HG03354 (cell line): ENCODE data around the gene COL20A1.
"Not testable (repeated sequence)": the region's sequence is repeated elsewhere in the genome, so short reads cannot be mapped to it uniquely, and the experiment has no call there.

ENCODE experiments used
- ATAC-seq: cut with Tn5 transposase; IDR thresholded peaks from one replicate; pipeline ENCODE4 v1.9.1; 2021; ENCODE audit warnings: mild to moderate bottlenecking; ENCODE audit not compliant: unreplicated experiment, poor library complexity, severe bottlenecking

COL20A1 gene

DNA sequence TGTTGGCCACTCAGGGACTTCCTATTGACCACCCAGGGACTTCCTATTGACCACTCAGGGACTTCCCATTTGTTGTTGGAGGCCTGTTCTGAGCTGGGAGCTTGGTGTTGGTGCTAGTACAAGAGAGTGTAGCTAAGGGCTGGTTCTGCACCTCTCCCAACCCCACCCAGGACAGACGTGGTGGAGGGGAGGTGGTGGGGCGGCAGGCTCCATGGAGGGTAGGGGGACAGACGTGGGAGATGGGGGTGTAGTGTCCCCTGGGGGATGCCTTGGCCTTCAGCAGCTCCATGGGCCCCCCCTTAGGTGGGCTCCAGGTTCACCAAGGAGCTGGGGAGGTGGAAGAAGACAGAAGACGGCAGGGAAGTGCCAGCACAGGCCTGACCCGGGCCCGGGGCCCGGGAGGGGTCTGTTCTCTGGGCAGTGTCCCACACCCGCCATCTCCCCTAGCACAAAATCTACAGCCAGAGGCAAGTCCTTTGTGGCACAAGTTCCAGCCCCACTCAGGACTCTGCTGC, 34.3 kb downstream of the COL20A1 start:
- ATAC-seq, result no peak

DNA sequence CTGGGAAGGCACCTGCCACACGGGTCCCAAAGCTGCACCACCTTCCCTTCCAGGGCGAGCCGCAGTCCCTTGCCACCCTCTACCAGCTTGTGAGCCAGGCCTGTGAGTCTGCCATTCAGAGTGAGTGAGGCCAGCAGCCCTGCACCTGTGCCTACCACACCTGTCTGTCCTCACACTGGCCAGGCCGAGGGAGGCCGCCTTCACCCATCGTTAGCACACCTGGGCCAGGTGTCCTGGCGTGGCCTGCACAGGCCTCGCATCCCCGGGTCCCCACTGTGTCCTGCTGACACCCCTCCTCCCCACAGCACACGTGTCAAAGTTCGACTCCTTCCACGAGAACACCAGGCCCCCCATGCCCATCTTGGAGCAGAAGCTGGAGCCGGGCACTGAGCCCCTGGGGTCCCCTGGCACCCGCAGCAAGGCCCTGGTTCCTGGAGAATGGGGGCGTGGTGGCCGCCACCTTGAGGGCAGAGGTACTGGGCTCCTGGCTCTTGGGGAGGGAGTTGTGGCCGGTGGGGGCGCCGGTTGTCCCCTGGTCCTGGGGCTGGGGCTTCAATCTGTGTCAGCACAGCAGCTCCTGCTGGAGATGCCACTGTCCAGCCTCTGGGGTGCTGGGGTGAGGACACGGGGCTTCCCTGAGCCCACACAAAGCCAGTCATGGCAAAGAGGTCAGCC, 35.2 kb downstream of the COL20A1 start:
- ATAC-seq, result no peak

DNA sequence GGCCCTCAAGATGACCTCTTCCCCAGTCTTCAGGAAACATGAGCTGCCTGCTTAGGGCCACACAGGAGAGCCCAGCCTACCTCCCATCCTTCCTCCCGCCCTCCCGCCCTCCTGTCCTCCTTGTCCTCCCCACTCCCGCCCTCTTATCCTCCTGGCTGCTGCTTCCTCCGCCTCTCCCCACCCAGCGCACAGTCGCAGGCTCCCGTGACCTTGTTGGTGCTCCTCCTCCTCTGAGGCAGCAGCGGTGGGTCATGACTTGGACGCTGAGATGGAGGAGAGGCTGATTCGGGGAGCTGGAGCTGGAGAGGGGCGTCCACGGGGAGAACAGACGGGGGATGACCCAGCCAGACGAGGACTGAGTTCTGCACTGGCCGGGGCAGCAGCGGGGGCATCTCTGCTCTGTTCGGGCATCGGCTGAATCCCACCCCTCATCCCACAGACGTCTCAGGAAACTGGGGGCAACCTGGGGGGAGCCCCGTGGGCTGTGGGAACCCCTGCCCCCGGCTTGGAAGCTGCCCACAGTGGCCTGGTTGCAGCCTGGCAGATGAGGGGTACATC, 35.8 kb downstream of the COL20A1 start:
- no peak for ATAC-seq

DNA sequence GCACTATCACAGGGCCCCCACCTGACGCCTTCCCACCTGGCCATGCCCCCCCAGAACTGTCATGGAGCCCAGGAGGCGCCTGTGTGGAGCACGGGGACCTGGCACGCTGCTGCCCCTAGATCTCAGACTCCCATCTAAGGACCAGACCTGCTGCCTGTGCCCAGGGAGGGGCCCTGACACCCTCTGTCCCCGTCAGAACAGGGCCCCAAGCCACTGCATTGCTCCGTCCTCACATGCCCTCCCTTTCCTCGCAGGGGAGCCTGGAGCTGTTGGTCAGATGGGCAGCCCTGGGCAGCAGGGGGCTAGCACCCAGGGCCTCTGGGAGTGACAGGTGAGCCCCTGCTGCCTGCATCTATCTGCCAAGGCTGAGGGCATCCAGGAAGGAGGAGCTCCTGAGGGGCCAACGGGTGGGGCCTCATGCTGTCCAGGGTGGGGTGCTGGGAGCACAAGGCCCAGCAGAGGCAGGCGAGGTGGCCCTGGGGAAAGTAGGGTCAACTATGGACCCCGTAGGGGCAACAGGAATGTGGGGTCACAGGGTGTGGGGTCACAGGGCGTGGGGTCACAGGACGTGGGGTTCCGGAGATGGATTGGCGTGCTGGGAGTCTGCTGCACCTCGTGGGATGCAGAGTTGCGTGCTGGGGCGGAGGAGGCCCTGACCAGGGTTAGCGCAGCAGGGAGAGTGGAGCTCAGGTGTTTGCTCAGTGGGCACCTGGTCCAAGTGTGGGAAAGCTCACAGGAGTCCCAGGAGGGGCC, 36.5 kb downstream of the COL20A1 start:
- ATAC-seq, result no peak

DNA sequence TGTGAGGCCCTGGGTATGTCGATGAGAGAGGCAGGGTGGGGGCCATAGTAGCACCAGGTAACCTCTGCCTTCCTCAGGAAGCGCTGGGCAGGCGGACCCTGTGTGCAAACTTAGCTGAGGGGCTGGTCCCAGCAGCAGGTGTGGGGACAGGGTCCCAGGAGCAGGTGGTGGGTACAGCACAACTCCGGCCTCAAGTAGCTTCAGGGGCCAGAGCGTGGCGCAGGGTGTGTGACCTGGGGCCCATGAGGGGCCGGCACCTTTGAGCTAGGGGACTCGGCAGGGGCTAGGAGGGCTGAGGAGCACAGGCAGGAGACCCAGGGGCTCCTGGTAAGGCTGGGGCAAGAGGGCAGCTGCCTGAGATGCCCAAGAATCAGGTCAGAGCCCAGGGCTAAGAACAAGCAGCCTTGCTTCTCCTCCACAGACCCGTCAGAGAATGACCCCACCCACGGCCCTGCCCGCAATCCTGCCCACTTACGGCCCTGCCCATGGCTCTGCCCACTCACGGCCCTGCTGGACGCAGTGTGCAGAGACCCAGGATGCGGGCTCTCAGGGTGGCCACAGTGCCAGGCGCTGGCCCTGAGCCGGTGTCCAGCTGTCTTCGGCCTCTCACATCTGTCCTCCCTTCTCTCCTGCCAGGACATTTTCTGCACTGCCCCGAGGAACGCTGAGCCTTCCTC, 37.2 kb downstream of the COL20A1 start:
- no peak for ATAC-seq

DNA sequence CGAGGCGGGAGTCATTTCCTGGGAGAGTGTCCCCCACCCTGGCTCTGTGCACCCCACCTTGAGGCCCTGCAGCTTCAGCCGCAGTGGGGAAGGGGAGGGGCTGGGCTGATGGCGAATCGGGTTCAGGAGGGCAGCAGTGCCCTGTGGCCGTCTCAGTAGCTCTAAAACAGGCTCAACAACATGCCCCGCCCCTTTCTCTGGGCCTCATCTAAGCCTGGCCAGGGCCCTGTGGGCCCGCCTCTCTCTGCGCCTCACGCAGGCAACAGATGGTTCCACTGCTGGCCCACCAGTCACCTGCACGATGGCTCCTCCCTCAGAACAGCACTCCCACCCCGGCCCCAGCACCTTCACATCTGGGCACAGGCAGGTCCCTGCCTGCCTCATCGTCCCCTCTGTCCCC, 38.0 kb downstream of the COL20A1 start:
- no peak for ATAC-seq

DNA sequence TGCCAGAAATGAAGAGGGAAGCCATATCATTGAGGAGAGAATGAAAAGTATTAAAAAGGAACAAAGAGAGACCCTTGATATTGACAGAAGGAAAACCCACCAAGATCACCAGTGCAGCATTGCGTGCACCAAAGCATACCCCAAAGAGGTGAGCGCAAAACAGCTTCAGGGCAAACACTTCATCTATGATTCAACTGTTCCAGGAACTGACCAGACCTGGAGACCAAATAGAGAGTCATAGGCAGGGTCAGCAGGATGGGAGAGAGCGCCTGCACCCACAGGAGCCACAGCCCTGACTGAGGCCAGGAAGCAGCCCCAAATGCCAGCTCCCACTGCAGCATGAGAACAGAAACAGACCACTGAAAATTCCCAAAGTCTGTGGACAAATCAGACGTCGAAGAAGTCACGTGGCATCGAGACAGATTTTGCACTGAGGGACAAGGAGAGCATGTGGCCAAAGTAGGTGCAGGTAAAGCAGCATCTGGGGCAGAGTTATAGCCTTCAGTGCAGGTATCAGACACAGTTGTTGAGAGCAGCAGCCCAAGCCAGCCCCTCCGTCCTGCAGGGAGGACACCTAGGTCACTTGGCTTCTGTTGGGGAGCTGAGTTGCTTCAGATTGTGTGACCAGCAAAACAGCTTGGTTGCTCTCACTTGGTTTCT, 38.9 kb downstream of the COL20A1 start:
- ATAC-seq, result no peak

DNA sequence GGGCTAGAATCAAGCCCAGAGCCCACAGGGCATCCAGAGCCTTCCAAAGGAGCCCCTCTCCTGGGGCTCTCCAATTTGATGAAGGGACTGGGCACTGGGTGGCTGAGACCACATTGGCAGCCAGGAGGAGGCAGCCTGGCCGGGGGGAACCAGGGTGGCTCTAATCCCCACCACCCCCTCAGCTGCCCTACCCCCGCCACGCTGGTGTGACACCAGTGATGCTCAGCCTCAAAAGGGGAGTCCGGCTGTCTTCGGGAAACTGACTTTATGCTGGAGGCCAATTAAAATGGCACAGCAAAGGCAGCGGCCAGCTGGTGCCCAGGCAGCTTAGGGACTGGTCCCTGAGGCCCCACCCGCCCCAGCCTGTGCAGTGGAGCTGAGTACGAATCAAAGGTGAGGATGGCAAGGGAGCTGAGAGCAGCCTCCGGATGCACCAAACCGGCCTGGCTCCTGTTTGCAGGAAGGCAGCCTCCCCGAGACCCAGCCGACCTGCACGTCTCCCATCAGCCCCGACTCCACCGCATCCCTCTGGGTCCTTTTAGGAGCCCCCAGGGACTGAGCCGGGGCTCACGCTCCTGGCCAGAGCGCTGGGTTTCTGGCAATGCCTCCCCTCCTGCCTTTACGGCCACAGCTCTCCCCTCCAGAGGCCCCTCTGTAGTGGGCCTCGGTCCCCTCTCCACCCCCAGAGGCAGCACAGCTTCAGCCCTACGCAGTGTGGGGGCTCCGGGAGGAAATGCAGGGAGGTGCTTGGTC, 39.7 kb downstream of the COL20A1 start:
- no peak for ATAC-seq

DNA sequence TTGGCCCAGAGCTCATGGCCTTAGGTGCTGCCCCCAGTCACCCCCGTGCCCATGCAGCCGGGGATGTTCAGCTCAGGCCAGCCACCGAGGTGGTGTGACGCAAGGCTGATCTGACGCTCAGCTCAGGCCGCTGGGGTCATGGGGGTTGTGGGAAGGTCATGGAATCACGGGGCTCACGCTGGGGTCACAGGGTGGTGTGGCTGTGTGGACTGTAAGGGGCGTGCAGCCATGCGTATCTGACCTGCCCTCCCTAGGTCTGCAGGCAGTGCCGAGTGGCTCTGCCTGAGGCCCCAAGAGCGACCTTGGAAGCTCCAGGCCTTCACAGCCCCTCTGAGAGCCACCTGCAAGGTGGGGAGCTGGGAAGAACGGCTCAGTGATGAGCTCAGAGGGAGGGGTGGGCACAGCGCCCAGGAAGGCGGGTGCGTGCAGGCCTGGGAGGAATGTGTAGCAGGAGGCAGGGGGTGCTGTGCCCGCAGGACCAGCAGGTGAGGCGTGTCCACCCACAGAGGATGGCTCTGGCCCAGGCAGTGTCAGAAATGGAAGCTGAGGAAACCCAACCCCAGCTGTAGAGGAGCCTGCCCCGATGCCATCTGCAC, 40.4 kb downstream of the COL20A1 start:
- no peak for ATAC-seq

DNA sequence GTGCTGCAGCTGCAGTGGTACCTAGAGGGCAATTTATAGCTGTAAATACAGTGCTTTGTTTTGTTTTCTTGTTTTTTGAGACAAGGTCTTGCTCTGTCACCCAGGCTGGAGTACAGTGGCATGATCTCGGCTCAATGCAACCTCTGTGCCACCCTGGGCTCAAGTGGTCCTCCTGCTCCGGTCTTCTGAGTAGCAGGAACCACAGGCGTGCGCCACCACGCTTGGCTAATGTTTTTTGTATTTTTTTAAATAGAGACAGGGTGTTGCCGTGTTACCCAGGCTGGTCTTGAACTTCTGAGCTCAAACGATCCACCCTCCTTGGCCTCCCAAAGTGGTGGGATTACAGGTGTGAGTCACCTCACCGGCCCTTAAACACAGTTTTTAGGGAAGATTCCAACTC, 41.4 kb downstream of the COL20A1 start:
- ATAC-seq, result no peak

DNA sequence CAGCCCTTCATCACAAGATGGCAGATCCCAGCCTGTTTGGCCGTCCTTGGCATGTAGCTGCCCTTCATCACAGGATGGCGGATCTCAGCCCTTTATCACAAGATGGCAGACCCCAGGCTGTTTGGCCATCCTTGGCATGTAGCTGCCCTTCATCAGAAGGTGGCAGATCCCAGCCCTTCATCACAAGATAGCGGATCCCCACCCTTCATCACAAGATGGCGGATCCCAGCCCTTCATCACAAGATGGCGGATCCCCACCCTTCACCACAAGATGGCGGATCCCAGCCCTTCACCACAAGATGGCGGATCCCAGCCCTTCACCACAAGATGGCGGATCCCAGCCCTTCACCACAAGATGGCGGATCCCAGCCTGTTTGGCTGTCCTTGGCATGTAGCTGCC, 42.1 kb downstream of the COL20A1 start:
- ATAC-seq, result not testable (repeated sequence)

DNA sequence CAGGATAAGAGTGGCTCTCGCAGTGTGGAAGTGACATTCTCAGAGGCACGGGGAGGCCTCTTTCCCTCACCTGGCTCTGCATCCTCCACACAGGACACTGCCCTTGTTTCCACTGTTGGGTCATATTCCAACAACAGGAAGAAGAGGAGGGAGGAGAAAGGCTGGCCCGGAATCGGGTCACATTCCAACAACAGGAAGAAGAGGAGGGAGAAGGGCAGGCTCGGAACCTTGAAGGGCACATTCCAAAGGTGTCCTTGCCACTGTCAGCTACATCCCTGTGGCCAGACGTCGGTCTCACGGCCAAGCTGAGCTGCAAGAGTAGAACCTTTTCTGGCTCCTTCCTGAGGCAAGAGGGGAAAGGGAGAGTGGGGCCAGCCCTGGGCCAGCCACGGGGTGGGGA, 42.7 kb downstream of the COL20A1 start:
- ATAC-seq, result no peak

DNA sequence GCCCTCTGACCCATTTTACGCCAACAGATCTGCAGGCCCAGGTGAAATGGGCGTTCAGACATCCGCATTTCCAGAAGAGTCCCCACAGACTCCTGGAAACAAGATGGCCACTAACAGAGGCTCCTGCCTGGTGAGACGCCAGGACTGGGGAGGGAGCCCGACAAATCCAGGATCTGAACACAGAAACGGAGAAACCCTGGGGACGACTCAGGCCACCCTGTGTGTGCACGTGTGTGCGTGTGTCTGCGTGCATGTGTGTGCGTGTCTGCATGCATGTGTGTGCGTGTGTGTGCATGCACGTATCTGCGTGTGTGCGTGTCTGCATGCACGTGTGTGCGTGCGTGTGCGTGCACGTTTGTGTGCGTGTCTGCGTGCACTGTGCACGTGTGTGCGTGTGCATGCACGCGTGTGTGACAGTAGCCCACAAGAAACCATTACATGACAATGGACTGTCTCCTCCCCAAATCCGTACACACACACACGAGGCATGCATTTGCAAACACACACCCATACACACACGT, 43.3 kb downstream of the COL20A1 start:
- no peak for ATAC-seq

DNA sequence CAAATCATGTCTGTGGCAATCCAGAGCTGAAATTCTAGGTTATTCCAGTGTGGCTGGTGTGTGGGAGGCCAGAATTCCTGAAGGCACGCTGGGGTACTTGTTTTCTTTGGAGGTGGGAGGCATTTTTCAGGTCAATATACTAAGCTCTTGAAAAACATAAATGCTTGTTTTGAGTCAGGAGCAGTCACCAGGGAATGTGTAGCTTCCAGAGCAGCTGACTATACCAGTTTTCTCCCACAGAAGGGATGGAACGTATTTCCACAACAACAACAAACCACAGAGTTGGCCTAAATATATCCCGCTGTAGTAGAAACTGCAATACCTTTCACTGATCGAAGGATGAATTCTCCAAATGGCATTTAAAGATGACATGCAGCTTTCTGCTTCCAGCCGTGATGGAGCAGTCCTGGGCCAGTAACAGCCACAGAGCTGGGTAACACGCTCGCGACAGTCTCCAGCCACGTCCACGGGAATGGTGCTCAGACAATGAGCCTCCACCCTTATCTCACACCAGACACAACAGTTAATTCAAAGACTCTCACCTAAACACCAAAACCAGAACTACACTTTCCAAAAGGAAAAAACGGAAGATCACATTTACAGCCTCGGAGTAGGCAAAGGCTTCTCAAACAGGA, 44.9 kb downstream of the COL20A1 start:
- no peak for ATAC-seq

DNA sequence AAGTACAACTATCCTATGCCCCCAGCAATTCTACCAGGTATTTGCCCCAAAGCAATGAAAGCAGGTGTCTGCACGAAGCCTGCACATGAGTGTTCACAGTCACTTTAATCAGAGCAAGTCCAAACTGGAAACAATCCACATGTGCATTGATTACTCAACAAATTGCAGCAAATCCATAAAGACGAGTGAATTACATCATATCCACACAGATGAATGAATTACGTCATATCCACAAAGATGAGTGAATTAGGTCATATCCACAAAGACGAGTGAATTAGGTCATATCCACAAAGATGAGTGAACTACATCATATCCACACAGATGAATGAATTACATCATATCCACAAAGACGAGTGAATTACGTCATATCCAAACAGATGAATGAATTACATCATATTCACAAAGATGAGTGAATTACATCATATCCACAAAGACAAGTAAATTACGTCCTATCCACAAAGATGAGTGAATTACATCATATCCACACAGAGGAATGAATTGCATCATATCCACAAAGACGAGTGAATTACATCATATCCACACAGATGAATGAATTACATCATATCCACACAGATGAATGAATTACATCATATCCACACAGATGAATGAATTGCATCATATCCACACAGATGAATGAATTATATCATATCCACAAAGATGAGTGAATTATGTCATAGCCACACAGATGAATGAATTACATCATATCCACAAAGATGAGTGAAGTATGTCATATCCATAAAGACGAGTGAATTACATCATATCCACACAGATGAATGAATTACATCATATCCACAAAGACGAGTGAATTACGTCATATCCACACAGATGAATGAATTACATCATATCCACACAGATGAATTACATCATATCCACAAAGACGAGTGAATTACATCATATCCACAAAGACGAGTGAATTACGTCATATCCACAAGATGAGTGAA, 46.4 kb downstream of the COL20A1 start:
- not testable (repeated sequence) for ATAC-seq

DNA sequence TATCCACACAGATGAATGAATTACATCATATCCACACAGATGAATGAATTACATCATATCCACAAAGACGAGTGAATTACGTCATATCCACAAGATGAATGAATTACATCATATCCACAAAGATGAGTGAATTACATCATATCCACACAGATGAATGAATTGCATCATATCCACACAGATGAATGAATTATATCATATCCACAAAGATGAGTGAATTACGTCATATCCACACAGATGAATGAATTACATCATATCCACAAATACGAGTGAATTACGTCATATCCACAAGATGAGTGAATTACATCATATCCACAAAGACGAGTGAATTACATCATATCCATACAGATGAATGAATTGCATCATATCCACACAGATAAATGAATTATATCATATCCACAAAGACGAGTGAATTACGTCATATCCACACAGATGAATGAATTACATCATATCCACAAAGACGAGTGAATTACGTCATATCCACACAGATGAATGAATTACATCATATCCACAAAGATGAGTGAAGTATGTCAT, 47.2 kb downstream of the COL20A1 start:
- not testable (repeated sequence) for ATAC-seq
